ENCODE data around the gene HOXD4.

HOXD4 gene

GRCh38 chr2:176184749-176185148 lies 33.4 kb downstream of the HOXD4 start:
- no peaks in the 10 kb centered on the region for H3K79me2 ChIP-seq (ENCODE audit: control insufficient read depth, low read length)
- H3F3A ChIP-seq (ENCODE audit: control insufficient read depth, insufficient read depth) = no peaks in the 10 kb centered on the region
- H3K27ac ChIP-seq (ENCODE audit: low read depth, low read length) = no peak overlapping the region
- no peak for TF ChIP-seq EZH2phosphoT487 (IDR thresholded peaks at IDR 0.05; ENCODE audit: borderline replicate concordance, low read length)
- TF ChIP-seq CTCF (IDR thresholded peaks at IDR 0.05; ENCODE audit: low read depth, low read length, poor library complexity, severe bottlenecking) = no peak
- peaks cover 7% of the 10 kb centered on the region for H3K27me3 ChIP-seq (ENCODE audit: control insufficient read depth, low read length)
- no peak overlapping the region for H3K4me3 ChIP-seq (ENCODE audit: low read length)
- no peaks in the 10 kb centered on the region for H4K20me1 ChIP-seq (ENCODE audit: control insufficient read depth, insufficient read depth, low read depth, low read length)
- H3K9me3 ChIP-seq (ENCODE audit: control insufficient read depth, insufficient read depth, low read length) = no peaks in the 10 kb centered on the region; the same call in 1 of the 2 replicates
- no peak overlapping the region for H3K4me2 ChIP-seq (ENCODE audit: low read length)
- H3K4me1 ChIP-seq (ENCODE audit: control insufficient read depth, low read length) = no peaks in the 10 kb centered on the region
- no peaks in the 10 kb centered on the region for H3K9me2 ChIP-seq (replicated peaks; ENCODE audit: control insufficient read depth, low read length)
- no peaks in the 10 kb centered on the region for H3K36me3 ChIP-seq (ENCODE audit: control insufficient read depth, low read length)

- no peaks in the 10 kb centered on the region for H3K9me2 ChIP-seq (replicated peaks; ENCODE audit: control insufficient read depth, low read length)
- H3K4me2 ChIP-seq (ENCODE audit: low read length) = no peak overlapping the region
- no peaks in the 10 kb centered on the region for H3F3A ChIP-seq (ENCODE audit: control insufficient read depth, insufficient read depth)
- no peaks in the 10 kb centered on the region for H3K79me2 ChIP-seq (ENCODE audit: control insufficient read depth, low read length)
- no peaks in the 10 kb centered on the region for H3K27me3 ChIP-seq (ENCODE audit: control insufficient read depth, low read length)
- no peaks in the 10 kb centered on the region for H3K4me1 ChIP-seq (ENCODE audit: control insufficient read depth, low read length)
- no peaks in the 10 kb centered on the region; the same call in 1 of the 2 replicates for H3K9me3 ChIP-seq (ENCODE audit: control insufficient read depth, insufficient read depth, low read length)
- no peak overlapping the region for H3K27ac ChIP-seq (ENCODE audit: low read depth, low read length)
- H3K36me3 ChIP-seq (ENCODE audit: control insufficient read depth, low read length) = no peaks in the 10 kb centered on the region
- no peaks in the 10 kb centered on the region for H4K20me1 ChIP-seq (ENCODE audit: control insufficient read depth, insufficient read depth, low read depth, low read length)
- no peak for TF ChIP-seq CTCF (IDR thresholded peaks at IDR 0.05; ENCODE audit: low read depth, low read length, poor library complexity, severe bottlenecking)
- TF ChIP-seq EZH2phosphoT487 (IDR thresholded peaks at IDR 0.05; ENCODE audit: borderline replicate concordance, low read length) = no peak
- H3K4me3 ChIP-seq (ENCODE audit: low read length) = no peak overlapping the region
Observed at GRCh38 chr2:176186024-176186423, 34.7 kb downstream of the HOXD4 start.

GRCh38 chr2:176187200-176187898 lies 36.0 kb downstream of the HOXD4 start:
- no peaks in the 10 kb centered on the region; the same call in 1 of the 2 replicates for H3K9me3 ChIP-seq (ENCODE audit: control insufficient read depth, insufficient read depth, low read length)
- H3K4me2 ChIP-seq (ENCODE audit: low read length) = no peak overlapping the region
- H3K36me3 ChIP-seq (ENCODE audit: control insufficient read depth, low read length) = no peaks in the 10 kb centered on the region
- H3K27ac ChIP-seq (ENCODE audit: low read depth, low read length) = no peak overlapping the region
- no peaks in the 10 kb centered on the region for H4K20me1 ChIP-seq (ENCODE audit: control insufficient read depth, insufficient read depth, low read depth, low read length)
- no peaks in the 10 kb centered on the region; the same call in 1 of the 2 replicates for H3K27me3 ChIP-seq (ENCODE audit: control insufficient read depth, low read length)
- no peak overlapping the region for H3K4me3 ChIP-seq (ENCODE audit: low read length)
- no peaks in the 10 kb centered on the region for H3F3A ChIP-seq (ENCODE audit: control insufficient read depth, insufficient read depth)
- H3K9me2 ChIP-seq (replicated peaks; ENCODE audit: control insufficient read depth, low read length) = no peaks in the 10 kb centered on the region
- no peak for TF ChIP-seq CTCF (IDR thresholded peaks at IDR 0.05; ENCODE audit: low read depth, low read length, poor library complexity, severe bottlenecking)
- no peak for TF ChIP-seq EZH2phosphoT487 (IDR thresholded peaks at IDR 0.05; ENCODE audit: borderline replicate concordance, low read length)
- H3K79me2 ChIP-seq (ENCODE audit: control insufficient read depth, low read length) = no peaks in the 10 kb centered on the region
- no peaks in the 10 kb centered on the region for H3K4me1 ChIP-seq (ENCODE audit: control insufficient read depth, low read length)
